Naive thymus-derived CD4-positive, alpha-beta T cell (primary cell): ENCODE results near the gene P2RX3. TPM values are rescaled to one million over a fixed set of nuclear protein-coding genes. Genes with fewer than 3 reads are reported as not detected.

Experiments used
- ATAC-seq: fragments of 150-1000 bp; cut with Tn5 transposase; 2 replicates; pipeline ENCODE4 v1.10.0; 2021; ENCODE audit warnings: mild to moderate bottlenecking, moderate library complexity
- CTCF ChIA-PET: fragments of 350-600 bp; sonication (Branson Sonifier 250); formaldehyde crosslinking; loops from one replicate; lab custom pipeline; 2021; ENCODE audit warnings: antibody characterized with exemption; lab: Charles Lee
- POLR2A ChIA-PET: fragments of 350-600 bp; sonication (Branson Sonifier 250); formaldehyde crosslinking; loops from one replicate; lab custom pipeline; 2021; ENCODE audit warnings: antibody characterized with exemption, inconsistent platforms; lab: Charles Lee
- DNase-seq, 9 donors: peaks; one replicate each; pipeline versions ENCODE4 v3.0.0 to v3.0.0-alpha.2; 2020 to 2022; ENCODE audit warnings: mixed read lengths in 1 of 9
- H3K27ac ChIP-seq: one replicate; pipeline ENCODE4 v1.7.0; 2013; ENCODE audit warnings: mild to moderate bottlenecking, low read depth, low read length, moderate library complexity
- H3K27me3 ChIP-seq, 2 donors: one replicate each; pipeline ENCODE4 v1.7.0; 2013; ENCODE audit warnings: low read length in 2 of 2, mild to moderate bottlenecking in 2 of 2, moderate library complexity in 2 of 2; ENCODE audit not compliant: control insufficient read depth in 2 of 2, insufficient read depth in 2 of 2
- H3K36me3 ChIP-seq, 3 experiments: 1 replicate in 2 of 3; 2 replicates in 1 of 3; pipeline ENCODE4 v1.7.0; 2013; ENCODE audit warnings: low read length in 3 of 3, mild to moderate bottlenecking in 3 of 3, moderate library complexity in 1 of 3; ENCODE audit not compliant: insufficient read depth in 3 of 3, control insufficient read depth in 2 of 3
- H3K4me1 ChIP-seq, 2 donors: one replicate each; pipeline ENCODE4 v1.7.0; 2013; ENCODE audit warnings: low read length in 2 of 2, mild to moderate bottlenecking in 2 of 2, moderate library complexity in 1 of 2; ENCODE audit not compliant: control insufficient read depth in 2 of 2, insufficient read depth in 2 of 2
- H3K4me3 ChIP-seq: 2 replicates; pipeline ENCODE4 v1.7.0; 2013; ENCODE audit warnings: mild to moderate bottlenecking, low read length
- H3K9me3 ChIP-seq, 3 experiments: 1 replicate in 2 of 3; 2 replicates in 1 of 3; pipeline ENCODE4 v1.7.0; 2013; ENCODE audit warnings: low read length in 3 of 3; ENCODE audit not compliant: control insufficient read depth in 2 of 3
- H3K27ac Mint-ChIP-seq, 9 donors: one replicate each; pipeline ENCODE4 v1.8.0; 2020 to 2022; ENCODE audit warnings: mixed read lengths in 9 of 9, mild to moderate bottlenecking in 8 of 9, moderate library complexity in 5 of 9, inconsistent platforms in 2 of 9
- H3K27me3 Mint-ChIP-seq, 5 donors: one replicate each; pipeline ENCODE4 v1.8.0; 2021 to 2022; ENCODE audit warnings: mixed read lengths in 5 of 5, mild to moderate bottlenecking in 1 of 5
- H3K36me3 Mint-ChIP-seq, 5 donors: one replicate each; pipeline ENCODE4 v1.8.0; 2020 to 2022; ENCODE audit warnings: mixed read lengths in 5 of 5, mild to moderate bottlenecking in 3 of 5, inconsistent platforms in 1 of 5
- H3K4me1 Mint-ChIP-seq, 7 donors: one replicate each; pipeline ENCODE4 v1.8.0; 2020 to 2022; ENCODE audit warnings: mixed read lengths in 7 of 7, mild to moderate bottlenecking in 3 of 7, inconsistent platforms in 1 of 7
- H3K4me3 Mint-ChIP-seq, 10 donors: one replicate each; pipeline ENCODE4 v1.8.0; 2020 to 2022; ENCODE audit warnings: mild to moderate bottlenecking in 10 of 10, mixed read lengths in 10 of 10, moderate library complexity in 6 of 10, inconsistent platforms in 2 of 10
- H3K9me3 Mint-ChIP-seq, 11 donors: one replicate each; pipeline ENCODE4 v1.8.0; 2020 to 2022; ENCODE audit warnings: mixed read lengths in 11 of 11, mild to moderate bottlenecking in 4 of 11, inconsistent platforms in 1 of 11, moderate library complexity in 1 of 11
- intact Hi-C, 2 donors: fragments of 100-400 bp; cut with micrococcal nuclease; formaldehyde crosslinking; loops; one replicate each; pipeline ENCODE4 v1.15.1; 2023
- polyA plus RNA-seq, 2 donors: library from polyadenylated mRNA; unstranded; fragments of 300-500 nt; fragmentation: Illumina TruSeq; gene quantifications; one replicate each; pipeline ENCODE4 v1.2.3, GENCODE V29; 2021
- total RNA-seq, 6 experiments: library from RNA in 5 of 6; stranded (reverse) in 5 of 6; gene quantifications; 1 replicate in 5 of 6; 2 replicates in 1 of 6; pipeline ENCODE4 v1.2.3 and lab custom pipeline; 2021 to 2026

The P2RX3 gene
- total and polyA plus RNA-seq, 7 experiments from 2014 or later: not detected

DNA sequence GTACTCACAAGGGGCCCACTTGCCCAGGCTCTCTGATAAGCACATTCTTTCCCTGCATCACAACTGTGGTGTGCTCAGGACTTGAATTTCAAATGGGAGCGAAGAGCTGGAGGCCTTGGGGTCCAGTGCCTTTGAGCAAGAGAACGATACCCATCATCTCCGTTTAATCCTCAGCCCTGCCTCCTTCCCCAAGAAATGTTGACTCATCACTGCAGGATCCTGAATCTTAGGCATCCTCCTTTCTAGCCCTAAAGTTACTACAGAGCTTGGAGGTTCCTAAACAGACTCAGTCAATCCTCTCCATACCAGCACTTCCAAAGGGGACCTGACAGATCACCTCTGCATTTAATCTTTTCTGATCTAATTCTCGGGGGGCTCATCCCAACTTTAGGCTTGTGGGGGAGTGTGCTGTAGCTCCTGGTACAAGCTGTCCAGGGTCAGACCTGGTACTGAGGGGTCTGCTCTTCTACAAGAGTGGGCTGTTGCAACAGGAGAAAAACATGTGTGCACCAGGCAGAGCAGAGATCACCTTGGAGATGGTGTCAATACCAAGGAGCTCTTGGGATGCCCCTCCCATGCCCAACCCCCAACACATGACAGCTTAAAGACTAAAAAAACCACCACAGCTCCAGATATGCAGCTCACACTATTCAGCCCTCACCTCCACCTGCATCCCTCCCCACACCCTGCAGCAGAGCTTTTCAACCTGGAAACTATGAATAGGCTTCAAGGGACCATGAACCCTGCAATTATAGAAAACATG is 56.2 kb downstream of the P2RX3 start:
- no peaks in the 10 kb centered on the region for H3K36me3 ChIP-seq
- CTCF ChIA-PET: no interaction called here
- no peaks in the 10 kb centered on the region for H3K27me3 ChIP-seq
- H3K4me1 ChIP-seq: no peaks in the 10 kb centered on the region
- no peak overlapping the region for H3K4me3 Mint-ChIP-seq
- DNase-seq (no peak), ATAC-seq (no peak)
- H3K27ac ChIP-seq: no peak overlapping the region
- H3K4me1 Mint-ChIP-seq: no peaks in the 10 kb centered on the region
- no peaks in the 10 kb centered on the region for H3K9me3 Mint-ChIP-seq
- no peaks in the 10 kb centered on the region for H3K27me3 Mint-ChIP-seq
- H3K27ac Mint-ChIP-seq: no peak overlapping the region
- H3K9me3 ChIP-seq: no peaks in the 10 kb centered on the region
- H3K36me3 Mint-ChIP-seq: no peaks in the 10 kb centered on the region
- POLR2A ChIA-PET: no interaction called here
- intact Hi-C loops: no loop called here
- no peak overlapping the region for H3K4me3 ChIP-seq

DNA sequence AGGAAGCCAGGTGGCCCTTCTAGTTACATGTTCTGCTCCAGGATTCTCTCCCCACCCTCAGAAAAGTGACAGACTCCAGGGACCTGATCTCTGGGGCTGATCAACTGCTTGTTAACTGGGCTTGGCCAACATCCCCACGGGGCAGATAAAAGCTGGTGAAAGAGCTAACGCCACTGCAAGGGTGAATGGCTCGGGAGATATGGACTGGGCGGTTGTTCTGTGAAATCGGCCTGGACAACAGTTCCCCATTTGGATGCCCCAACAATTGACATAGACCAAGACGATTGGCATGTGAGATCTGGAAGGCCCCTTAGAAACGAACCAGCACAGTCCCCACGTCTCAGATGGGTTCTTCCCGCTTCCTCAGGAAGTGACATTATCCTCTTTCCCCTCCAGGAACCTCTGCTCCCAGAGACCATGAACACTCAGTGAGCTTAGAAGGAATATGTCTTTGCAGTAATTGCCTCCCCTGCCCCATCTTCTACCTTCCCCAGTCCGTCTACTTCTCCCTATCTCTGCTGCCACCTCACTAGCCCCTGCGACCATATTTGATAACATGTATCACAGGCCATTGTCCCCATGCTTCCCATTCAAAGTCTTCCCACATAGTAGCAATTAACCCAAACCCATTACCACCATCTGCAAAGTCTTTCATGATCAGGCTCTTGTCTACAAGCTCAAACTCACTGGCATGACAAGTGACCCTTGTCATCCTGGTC is 57.9 kb downstream of the P2RX3 start:
- CTCF ChIA-PET: no interaction called here
- no peak overlapping the region for H3K4me3 ChIP-seq
- Mint-ChIP-seq H3K4me3 (no peak overlapping the region), H3K9me3 (no peaks in the 10 kb centered on the region), H3K27me3 (no peaks in the 10 kb centered on the region), H3K27ac (no peak overlapping the region), H3K36me3 (no peaks in the 10 kb centered on the region), H3K4me1 (no peaks in the 10 kb centered on the region)
- no peaks in the 10 kb centered on the region for H3K27me3 ChIP-seq
- no peak for DNase-seq
- H3K4me1 ChIP-seq: no peaks in the 10 kb centered on the region
- H3K27ac ChIP-seq: no peak overlapping the region
- ATAC-seq: no peak
- POLR2A ChIA-PET: interaction anchor here (0.5 kb wide), 1 partner anchor 30 kb away, joined by 3 read pairs; no protein-coding TSS in a partner anchor
- H3K9me3 ChIP-seq: no peaks in the 10 kb centered on the region
- intact Hi-C loops: no loop called here
- no peaks in the 10 kb centered on the region for H3K36me3 ChIP-seq

DNA sequence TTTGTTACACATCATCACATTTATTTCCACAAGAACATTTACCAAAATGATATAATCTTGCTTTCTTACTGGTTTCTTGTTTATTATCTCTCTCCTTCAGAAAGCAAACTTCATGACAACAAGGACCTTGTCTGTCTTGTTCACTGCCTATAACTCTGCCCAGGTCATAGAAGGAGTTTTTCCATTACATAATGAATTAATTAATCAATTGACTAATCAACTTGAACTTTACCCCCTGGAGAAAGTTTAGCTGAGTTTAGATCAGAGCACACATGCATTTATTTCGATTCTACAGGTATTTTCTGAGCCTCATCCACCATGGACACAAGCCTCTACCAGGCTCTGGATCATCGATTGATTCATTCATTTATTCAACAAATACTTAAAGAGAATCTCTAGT is 58.6 kb downstream of the P2RX3 start:
- H3K36me3 Mint-ChIP-seq: no peaks in the 10 kb centered on the region
- ATAC-seq (no peak), DNase-seq (no peak)
- Histone ChIP-seq H3K4me3 (no peak overlapping the region), H3K4me1 (no peaks in the 10 kb centered on the region), H3K27ac (no peak overlapping the region), H3K9me3 (no peaks in the 10 kb centered on the region), H3K27me3 (no peaks in the 10 kb centered on the region), H3K36me3 (no peaks in the 10 kb centered on the region)
- H3K27ac Mint-ChIP-seq: no peak overlapping the region
- no peaks in the 10 kb centered on the region for H3K4me1 Mint-ChIP-seq
- H3K4me3 Mint-ChIP-seq: no peak overlapping the region
- no peaks in the 10 kb centered on the region for H3K9me3 Mint-ChIP-seq
- ChIA-PET CTCF (no interaction called here), POLR2A (no interaction called here)
- no peaks in the 10 kb centered on the region for H3K27me3 Mint-ChIP-seq
- intact Hi-C loops: no loop called here

DNA sequence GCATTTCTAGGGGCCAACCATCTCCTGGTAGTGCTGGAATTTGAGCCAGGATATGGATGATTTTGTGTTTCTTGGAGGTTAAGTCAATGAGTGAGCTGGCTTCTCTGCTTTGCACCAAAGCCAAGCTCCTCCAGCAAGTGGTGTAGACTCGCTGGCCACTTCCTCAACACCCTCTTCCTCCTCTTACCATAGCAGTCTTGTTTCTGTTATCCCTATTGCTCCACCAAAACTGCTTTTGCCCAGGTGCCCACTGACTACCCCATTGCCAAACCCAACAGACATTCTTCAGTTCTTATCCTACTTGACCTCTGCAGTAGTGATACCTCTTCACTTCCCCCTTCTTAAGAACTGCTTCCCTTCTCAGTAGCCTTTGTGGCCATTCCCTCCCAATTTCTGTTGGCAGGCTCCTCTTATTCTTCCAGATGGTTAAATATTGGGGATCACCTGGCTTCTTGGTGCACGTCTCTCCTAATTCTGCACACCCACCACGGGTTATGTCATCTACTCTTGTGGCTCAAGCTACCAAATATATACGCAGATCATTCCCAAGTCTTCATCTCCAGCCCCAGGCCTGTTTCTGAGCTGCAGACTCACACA is 59.3 kb downstream of the P2RX3 start:
- H3K36me3 ChIP-seq: no peaks in the 10 kb centered on the region

DNA sequence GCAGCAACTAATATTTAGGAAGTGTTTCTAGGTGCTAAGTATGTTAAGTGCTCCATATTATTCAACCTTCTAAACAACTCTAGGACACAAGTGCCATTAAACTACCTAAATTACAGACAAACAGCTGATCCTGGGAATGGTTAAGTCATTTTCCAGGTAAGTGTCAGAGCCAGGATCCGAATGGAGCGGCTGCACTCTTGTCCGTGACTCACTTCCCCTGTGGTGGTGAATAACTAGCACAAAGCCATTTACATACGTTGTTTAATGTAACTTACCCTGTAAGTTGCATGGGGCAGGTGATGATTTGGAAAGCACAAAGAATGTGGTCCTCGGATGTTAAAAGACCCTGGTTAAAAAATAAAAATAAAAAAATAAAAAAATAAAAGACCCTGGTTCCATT is 61.1 kb downstream of the P2RX3 start:
- H3K27ac ChIP-seq: no peak overlapping the region
- ATAC-seq: no peak
- POLR2A ChIA-PET: no interaction called here
- Mint-ChIP-seq H3K4me1 (no peaks in the 10 kb centered on the region), H3K27me3 (no peaks in the 10 kb centered on the region), H3K36me3 (peaks cover 0 to 2% (median 0%) of the 10 kb centered on the region in 5 donors), H3K4me3 (no peak overlapping the region), H3K27ac (no peak overlapping the region), H3K9me3 (no peaks in the 10 kb centered on the region)
- intact Hi-C loops: no loop called here
- H3K9me3 ChIP-seq: no peaks in the 10 kb centered on the region
- CTCF ChIA-PET: no interaction called here
- H3K36me3 ChIP-seq: no peaks in the 10 kb centered on the region
- H3K4me3 ChIP-seq: no peak overlapping the region
- no peak for DNase-seq
- H3K4me1 ChIP-seq: no peaks in the 10 kb centered on the region
- no peaks in the 10 kb centered on the region for H3K27me3 ChIP-seq

More for the DNA sequence above, 59.3 kb downstream of the P2RX3 start:
- H3K4me1 Mint-ChIP-seq: no peaks in the 10 kb centered on the region
- POLR2A ChIA-PET: no interaction called here
- CTCF ChIA-PET: no interaction called here
- H3K27me3 ChIP-seq: no peaks in the 10 kb centered on the region
- ATAC-seq (no peak), DNase-seq (no peak)
- H3K9me3 Mint-ChIP-seq: no peaks in the 10 kb centered on the region
- H3K4me1 ChIP-seq: no peaks in the 10 kb centered on the region
- H3K9me3 ChIP-seq: no peaks in the 10 kb centered on the region
- no peak overlapping the region for H3K4me3 Mint-ChIP-seq
- intact Hi-C loops: no loop called here
- H3K36me3 Mint-ChIP-seq: no peaks in the 10 kb centered on the region
- no peak overlapping the region for H3K27ac Mint-ChIP-seq
- H3K27me3 Mint-ChIP-seq: no peaks in the 10 kb centered on the region
- H3K27ac ChIP-seq: no peak overlapping the region
- no peak overlapping the region for H3K4me3 ChIP-seq

DNA sequence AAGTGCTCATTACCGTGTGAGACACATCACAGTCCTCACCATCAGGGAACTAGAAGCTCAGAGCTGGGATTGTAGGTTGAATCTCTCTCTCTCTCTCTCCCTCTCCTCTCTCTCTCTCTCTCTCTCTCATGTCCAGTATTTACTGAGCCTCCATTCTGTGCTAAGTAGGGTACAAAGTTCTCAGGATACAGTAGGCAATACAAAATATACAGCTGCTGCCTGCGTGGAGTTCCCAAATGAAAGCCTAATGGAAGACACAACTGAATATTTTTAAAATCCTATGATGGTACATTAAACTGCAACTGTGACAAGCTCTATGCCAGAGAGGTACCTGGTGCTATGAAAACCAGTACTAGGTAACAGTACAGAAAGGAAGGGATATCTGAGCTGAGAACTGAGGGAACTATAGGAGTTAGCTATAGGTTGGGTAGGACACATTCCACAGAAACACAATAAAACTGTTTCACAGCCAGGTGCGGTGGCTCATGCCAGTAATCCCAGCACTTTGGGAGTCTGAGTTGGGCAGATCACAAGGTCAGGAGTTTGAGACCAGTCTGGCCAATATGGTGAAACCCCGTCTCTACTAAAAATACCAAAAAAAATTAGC is 61.9 kb downstream of the P2RX3 start:
- ATAC-seq: no peak
- Mint-ChIP-seq H3K4me1 (no peaks in the 10 kb centered on the region), H3K27me3 (no peaks in the 10 kb centered on the region), H3K36me3 (peaks cover 0 to 3% (median 2%) of the 10 kb centered on the region in 5 donors), H3K4me3 (no peak overlapping the region), H3K27ac (no peak overlapping the region), H3K9me3 (no peaks in the 10 kb centered on the region)
- CTCF ChIA-PET: no interaction called here
- H3K4me1 ChIP-seq: no peaks in the 10 kb centered on the region
- no peaks in the 10 kb centered on the region for H3K36me3 ChIP-seq
- POLR2A ChIA-PET: no interaction called here
- intact Hi-C loops: no loop called here
- no peaks in the 10 kb centered on the region for H3K27me3 ChIP-seq
- DNase-seq: no peak
- no peak overlapping the region for H3K4me3 ChIP-seq
- no peak overlapping the region for H3K27ac ChIP-seq
- H3K9me3 ChIP-seq: no peaks in the 10 kb centered on the region
